ENCODE measurements around the gene NELFCD.

NELFCD gene

GRCh38 chr20:59004493-59004762 lies 23.4 kb downstream of the NELFCD start:
- DNase-seq (ENCODE audit: low read depth): no peak
- TF ChIP-seq, protein P1, sequence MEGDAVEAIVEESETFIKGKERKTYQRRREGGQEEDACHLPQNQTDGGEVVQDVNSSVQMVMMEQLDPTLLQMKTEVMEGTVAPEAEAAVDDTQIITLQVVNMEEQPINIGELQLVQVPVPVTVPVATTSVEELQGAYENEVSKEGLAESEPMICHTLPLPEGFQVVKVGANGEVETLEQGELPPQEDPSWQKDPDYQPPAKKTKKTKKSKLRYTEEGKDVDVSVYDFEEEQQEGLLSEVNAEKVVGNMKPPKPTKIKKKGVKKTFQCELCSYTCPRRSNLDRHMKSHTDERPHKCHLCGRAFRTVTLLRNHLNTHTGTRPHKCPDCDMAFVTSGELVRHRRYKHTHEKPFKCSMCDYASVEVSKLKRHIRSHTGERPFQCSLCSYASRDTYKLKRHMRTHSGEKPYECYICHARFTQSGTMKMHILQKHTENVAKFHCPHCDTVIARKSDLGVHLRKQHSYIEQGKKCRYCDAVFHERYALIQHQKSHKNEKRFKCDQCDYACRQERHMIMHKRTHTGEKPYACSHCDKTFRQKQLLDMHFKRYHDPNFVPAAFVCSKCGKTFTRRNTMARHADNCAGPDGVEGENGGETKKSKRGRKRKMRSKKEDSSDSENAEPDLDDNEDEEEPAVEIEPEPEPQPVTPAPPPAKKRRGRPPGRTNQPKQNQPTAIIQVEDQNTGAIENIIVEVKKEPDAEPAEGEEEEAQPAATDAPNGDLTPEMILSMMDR (IDR thresholded peaks at IDR 0.05; ENCODE audit: insufficient read depth, low read depth, low read length, missing control alignments): no peak
- H3K4me3 ChIP-seq (ENCODE audit: low read depth, low read length): peak overlapping the region; percentile 82

GRCh38 chr20:59004763-59005522 lies 23.9 kb downstream of the NELFCD start:
- peak; percentile 96 for DNase-seq (ENCODE audit: low read depth)
- TF ChIP-seq, protein P1 (IDR thresholded peaks at IDR 0.05; ENCODE audit: insufficient read depth, low read depth, low read length, missing control alignments): no peak
- H3K4me3 ChIP-seq (ENCODE audit: low read depth, low read length): peak overlapping the region; percentile 82

DNA sequence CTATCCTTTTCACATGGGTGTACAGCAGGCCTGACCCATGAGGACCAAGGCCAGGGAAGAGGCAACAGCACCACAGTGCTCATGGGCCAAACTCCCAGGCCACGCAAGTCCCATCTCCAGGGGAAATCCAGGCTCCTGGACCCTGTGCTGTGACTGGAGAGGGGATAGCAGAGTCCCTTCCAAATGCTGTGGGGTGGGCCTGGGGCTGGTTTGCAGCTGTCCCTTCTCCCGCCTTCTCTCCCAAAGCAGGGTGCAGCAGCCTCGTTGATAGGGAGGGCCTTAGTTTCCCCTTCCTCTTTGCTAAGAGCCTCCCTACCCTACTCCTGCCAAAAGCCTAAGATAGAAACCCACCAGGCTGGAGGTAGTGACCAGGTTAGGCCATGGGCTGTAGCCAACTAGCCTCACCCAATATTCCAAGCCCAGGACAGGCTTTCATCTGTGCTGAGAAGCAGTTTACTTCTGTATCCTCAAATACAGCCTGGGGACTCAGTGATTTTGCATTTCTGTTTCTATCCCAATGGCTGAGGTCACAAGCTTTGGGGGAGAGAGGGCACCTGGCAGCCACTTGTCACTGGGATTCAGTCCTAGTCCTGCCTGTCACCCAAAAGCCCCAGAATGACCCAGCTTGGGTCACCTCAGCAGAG lies 24.6 kb downstream of the NELFCD start:
- peak overlapping the region; percentile 82 for H3K4me3 ChIP-seq (ENCODE audit: low read depth, low read length)
- TF ChIP-seq, protein P1 (IDR thresholded peaks at IDR 0.05; ENCODE audit: insufficient read depth, low read depth, low read length, missing control alignments): no peak
- no peak for DNase-seq (ENCODE audit: low read depth)

GRCh38 chr20:59006167-59006863 lies 25.3 kb downstream of the NELFCD start:
- TF ChIP-seq, protein P1 (IDR thresholded peaks at IDR 0.05; ENCODE audit: insufficient read depth, low read depth, low read length, missing control alignments): no peak
- peak; percentile 48 for DNase-seq (ENCODE audit: low read depth)
- peak overlapping the region; percentile 82 for H3K4me3 ChIP-seq (ENCODE audit: low read depth, low read length)

- peak within 1 kb of the TSS; percentile 82 for H3K4me3 ChIP-seq (ENCODE audit: low read depth, low read length)
- DNase-seq (ENCODE audit: low read depth): peak; percentile 80
- TF ChIP-seq, protein P1 (IDR thresholded peaks at IDR 0.05; ENCODE audit: insufficient read depth, low read depth, low read length, missing control alignments): no peak
Measured at GRCh38 chr20:59006864-59007664, 26.0 kb downstream of the NELFCD start, which contains the start of gene CTSZ. CTSZ (minus strand) TSS chr20:59007254; CDS start chr20:59007128, 126 bp downstream.

- DNase-seq (ENCODE audit: low read depth): peak; percentile 95
- H3K4me3 ChIP-seq (ENCODE audit: low read depth, low read length): peak overlapping the region; percentile 82
- TF ChIP-seq, protein P1 (IDR thresholded peaks at IDR 0.05; ENCODE audit: insufficient read depth, low read depth, low read length, missing control alignments): no peak
Measured at GRCh38 chr20:59007665-59008511, 26.8 kb downstream of the NELFCD start.
